Measurements from ENCODE around the gene ZNF302.

Gene ZNF302

DNA sequence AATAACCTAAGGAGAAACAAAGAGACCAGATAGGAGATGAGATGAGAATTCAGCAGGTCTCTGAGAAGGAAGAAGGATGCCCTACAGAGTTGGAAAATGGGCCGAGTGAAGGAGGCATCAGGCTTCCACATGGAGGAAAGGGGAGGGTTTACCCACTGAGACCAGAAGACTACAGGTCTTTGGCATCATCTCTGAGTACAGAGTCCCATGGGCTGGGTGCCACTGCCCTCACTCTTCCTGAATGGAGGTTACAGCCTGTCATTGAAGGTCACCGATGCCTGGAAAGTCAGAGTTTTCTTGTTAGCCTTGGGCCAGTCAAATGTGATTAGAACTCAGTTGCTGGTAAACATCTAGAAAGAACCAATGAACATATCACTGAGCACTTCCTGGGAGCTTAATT lies 9.9 kb downstream of the ZNF302 start:
- ATAC-seq: no peak
- TF ChIP-seq ARNTL (CRISPR knock-in tag; IDR thresholded peaks at IDR 0.05; ENCODE audit: borderline replicate concordance, low read depth) (no peak), ZNF8 (CRISPR knock-in tag; IDR thresholded peaks at IDR 0.05) (no peak), TOX (CRISPR knock-in tag; IDR thresholded peaks at IDR 0.05; ENCODE audit: borderline replicate concordance) (no peak), ISL1 (CRISPR knock-in tag; IDR thresholded peaks at IDR 0.05) (no peak), RARB (CRISPR knock-in tag; IDR thresholded peaks at IDR 0.05) (no peak), CSDC2 (CRISPR knock-in tag; IDR thresholded peaks at IDR 0.05) (no peak), ZNF70 (CRISPR knock-in tag; IDR thresholded peaks at IDR 0.05) (no peak), OSR1 (CRISPR knock-in tag; IDR thresholded peaks at IDR 0.05) (no peak)

DNA sequence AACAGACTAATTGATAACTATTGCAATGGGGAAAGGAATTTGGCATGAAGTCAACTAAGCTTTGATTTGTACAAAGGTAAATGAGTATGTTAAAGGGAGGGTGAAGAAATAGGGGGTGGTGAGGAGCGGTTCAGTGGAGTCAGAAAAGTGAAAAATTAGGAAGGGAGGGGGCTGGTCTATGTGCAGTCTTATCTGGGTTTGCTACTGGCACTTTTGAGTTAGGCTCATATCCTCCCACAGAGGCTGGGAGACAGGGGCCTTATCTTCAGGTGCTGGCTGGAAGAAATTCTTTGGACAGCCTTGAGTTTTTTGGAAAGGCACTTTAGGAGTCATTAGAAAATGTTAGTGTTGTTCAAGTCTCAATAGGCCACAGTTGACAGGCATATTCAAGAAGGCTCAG lies 11.1 kb downstream of the ZNF302 start:
- TF ChIP-seq GLIS3 (CRISPR knock-in tag; IDR thresholded peaks at IDR 0.05): no peak
- TF ChIP-seq OSR1 (CRISPR knock-in tag; IDR thresholded peaks at IDR 0.05): no peak
- ATAC-seq: no peak

DNA sequence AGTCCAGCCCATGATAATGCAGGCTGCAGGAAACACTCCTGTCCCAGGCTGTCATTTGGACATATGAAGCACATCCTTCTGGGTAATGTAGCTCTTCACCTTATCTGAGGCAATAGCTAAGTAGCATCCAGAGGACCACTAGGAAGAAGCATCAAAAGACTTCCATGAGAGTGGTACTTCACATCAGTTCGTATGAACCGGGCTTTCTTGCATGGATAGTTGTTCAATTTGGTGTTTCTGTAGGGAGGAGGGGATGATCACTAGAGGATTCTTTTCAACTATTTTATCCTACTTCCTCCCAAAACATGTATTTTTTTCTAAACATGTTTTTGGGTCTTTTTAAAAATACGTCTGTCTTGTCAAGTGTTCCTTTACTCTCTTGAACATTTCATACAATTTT lies 12.9 kb downstream of the ZNF302 start:
- TF ChIP-seq, protein P1, sequence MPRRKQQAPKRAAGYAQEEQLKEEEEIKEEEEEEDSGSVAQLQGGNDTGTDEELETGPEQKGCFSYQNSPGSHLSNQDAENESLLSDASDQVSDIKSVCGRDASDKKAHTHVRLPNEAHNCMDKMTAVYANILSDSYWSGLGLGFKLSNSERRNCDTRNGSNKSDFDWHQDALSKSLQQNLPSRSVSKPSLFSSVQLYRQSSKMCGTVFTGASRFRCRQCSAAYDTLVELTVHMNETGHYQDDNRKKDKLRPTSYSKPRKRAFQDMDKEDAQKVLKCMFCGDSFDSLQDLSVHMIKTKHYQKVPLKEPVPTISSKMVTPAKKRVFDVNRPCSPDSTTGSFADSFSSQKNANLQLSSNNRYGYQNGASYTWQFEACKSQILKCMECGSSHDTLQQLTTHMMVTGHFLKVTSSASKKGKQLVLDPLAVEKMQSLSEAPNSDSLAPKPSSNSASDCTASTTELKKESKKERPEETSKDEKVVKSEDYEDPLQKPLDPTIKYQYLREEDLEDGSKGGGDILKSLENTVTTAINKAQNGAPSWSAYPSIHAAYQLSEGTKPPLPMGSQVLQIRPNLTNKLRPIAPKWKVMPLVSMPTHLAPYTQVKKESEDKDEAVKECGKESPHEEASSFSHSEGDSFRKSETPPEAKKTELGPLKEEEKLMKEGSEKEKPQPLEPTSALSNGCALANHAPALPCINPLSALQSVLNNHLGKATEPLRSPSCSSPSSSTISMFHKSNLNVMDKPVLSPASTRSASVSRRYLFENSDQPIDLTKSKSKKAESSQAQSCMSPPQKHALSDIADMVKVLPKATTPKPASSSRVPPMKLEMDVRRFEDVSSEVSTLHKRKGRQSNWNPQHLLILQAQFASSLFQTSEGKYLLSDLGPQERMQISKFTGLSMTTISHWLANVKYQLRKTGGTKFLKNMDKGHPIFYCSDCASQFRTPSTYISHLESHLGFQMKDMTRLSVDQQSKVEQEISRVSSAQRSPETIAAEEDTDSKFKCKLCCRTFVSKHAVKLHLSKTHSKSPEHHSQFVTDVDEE (CRISPR knock-in tag; IDR thresholded peaks at IDR 0.05): no peak
- TF ChIP-seq PPARA (CRISPR knock-in tag; IDR thresholded peaks at IDR 0.05; ENCODE audit: borderline replicate concordance) (no peak), ESRRG (CRISPR knock-in tag; IDR thresholded peaks at IDR 0.05) (no peak), ZNF8 (CRISPR knock-in tag; IDR thresholded peaks at IDR 0.05) (no peak), ZNF565 (CRISPR knock-in tag; conservative IDR thresholded peaks at IDR 0.05; ENCODE audit: low read depth) (no peak), SNAI2 (CRISPR knock-in tag; IDR thresholded peaks at IDR 0.05) (no peak), ARNTL (CRISPR knock-in tag; IDR thresholded peaks at IDR 0.05; ENCODE audit: borderline replicate concordance, low read depth) (no peak), ZFP30 (CRISPR knock-in tag; IDR thresholded peaks at IDR 0.05) (no peak), RARB (CRISPR knock-in tag; IDR thresholded peaks at IDR 0.05) (no peak), OSR1 (CRISPR knock-in tag; IDR thresholded peaks at IDR 0.05) (no peak), TOX (CRISPR knock-in tag; IDR thresholded peaks at IDR 0.05; ENCODE audit: borderline replicate concordance) (no peak), CSDC2 (CRISPR knock-in tag; IDR thresholded peaks at IDR 0.05) (no peak), TCF4 (CRISPR knock-in tag; IDR thresholded peaks at IDR 0.05; ENCODE audit: borderline replicate concordance) (no peak), ZFP3 (CRISPR knock-in tag; IDR thresholded peaks at IDR 0.05) (no peak), ZC3H10 (CRISPR knock-in tag; IDR thresholded peaks at IDR 0.05) (no peak), GLIS3 (CRISPR knock-in tag; IDR thresholded peaks at IDR 0.05) (no peak)
- TF ChIP-seq, protein P2, sequence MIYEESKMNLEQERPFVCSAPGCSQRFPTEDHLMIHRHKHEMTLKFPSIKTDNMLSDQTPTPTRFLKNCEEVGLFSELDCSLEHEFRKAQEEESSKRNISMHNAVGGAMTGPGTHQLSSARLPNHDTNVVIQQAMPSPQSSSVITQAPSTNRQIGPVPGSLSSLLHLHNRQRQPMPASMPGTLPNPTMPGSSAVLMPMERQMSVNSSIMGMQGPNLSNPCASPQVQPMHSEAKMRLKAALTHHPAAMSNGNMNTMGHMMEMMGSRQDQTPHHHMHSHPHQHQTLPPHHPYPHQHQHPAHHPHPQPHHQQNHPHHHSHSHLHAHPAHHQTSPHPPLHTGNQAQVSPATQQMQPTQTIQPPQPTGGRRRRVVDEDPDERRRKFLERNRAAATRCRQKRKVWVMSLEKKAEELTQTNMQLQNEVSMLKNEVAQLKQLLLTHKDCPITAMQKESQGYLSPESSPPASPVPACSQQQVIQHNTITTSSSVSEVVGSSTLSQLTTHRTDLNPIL (CRISPR knock-in tag; IDR thresholded peaks at IDR 0.05; ENCODE audit: low read depth): no peak
- TF ChIP-seq, protein P3, sequence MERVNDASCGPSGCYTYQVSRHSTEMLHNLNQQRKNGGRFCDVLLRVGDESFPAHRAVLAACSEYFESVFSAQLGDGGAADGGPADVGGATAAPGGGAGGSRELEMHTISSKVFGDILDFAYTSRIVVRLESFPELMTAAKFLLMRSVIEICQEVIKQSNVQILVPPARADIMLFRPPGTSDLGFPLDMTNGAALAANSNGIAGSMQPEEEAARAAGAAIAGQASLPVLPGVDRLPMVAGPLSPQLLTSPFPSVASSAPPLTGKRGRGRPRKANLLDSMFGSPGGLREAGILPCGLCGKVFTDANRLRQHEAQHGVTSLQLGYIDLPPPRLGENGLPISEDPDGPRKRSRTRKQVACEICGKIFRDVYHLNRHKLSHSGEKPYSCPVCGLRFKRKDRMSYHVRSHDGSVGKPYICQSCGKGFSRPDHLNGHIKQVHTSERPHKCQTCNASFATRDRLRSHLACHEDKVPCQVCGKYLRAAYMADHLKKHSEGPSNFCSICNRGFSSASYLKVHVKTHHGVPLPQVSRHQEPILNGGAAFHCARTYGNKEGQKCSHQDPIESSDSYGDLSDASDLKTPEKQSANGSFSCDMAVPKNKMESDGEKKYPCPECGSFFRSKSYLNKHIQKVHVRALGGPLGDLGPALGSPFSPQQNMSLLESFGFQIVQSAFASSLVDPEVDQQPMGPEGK (CRISPR knock-in tag; IDR thresholded peaks at IDR 0.05; ENCODE audit: borderline replicate concordance): no peak
- TF ChIP-seq, protein P4, sequence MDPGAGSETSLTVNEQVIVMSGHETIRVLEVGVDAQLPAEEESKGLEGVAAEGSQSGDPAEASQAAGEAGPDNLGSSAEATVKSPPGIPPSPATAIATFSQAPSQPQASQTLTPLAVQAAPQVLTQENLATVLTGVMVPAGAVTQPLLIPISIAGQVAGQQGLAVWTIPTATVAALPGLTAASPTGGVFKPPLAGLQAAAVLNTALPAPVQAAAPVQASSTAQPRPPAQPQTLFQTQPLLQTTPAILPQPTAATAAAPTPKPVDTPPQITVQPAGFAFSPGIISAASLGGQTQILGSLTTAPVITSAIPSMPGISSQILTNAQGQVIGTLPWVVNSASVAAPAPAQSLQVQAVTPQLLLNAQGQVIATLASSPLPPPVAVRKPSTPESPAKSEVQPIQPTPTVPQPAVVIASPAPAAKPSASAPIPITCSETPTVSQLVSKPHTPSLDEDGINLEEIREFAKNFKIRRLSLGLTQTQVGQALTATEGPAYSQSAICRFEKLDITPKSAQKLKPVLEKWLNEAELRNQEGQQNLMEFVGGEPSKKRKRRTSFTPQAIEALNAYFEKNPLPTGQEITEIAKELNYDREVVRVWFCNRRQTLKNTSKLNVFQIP (CRISPR knock-in tag; IDR thresholded peaks at IDR 0.05; ENCODE audit: borderline replicate concordance, low read depth): no peak
- TF ChIP-seq, protein P5, sequence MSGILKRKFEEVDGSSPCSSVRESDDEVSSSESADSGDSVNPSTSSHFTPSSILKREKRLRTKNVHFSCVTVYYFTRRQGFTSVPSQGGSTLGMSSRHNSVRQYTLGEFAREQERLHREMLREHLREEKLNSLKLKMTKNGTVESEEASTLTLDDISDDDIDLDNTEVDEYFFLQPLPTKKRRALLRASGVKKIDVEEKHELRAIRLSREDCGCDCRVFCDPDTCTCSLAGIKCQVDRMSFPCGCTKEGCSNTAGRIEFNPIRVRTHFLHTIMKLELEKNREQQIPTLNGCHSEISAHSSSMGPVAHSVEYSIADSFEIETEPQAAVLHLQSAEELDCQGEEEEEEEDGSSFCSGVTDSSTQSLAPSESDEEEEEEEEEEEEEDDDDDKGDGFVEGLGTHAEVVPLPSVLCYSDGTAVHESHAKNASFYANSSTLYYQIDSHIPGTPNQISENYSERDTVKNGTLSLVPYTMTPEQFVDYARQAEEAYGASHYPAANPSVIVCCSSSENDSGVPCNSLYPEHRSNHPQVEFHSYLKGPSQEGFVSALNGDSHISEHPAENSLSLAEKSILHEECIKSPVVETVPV (CRISPR knock-in tag; IDR thresholded peaks at IDR 0.05): no peak
- ATAC-seq: no peak
